HepG2 (cell line): ENCODE data around the gene COL8A1. TPM values are rescaled to one million over a fixed set of nuclear protein-coding genes. Genes with fewer than 3 reads are reported as not detected.

Experiments
- ATAC-seq: fragments of 200-7000 bp; cut with Tn5 transposase; 3 replicates; pipeline ENCODE4 v1.9.1; 2020; ENCODE audit warnings: mild to moderate bottlenecking, moderate library complexity
- BruUV-seq: library from RNA; stranded (reverse); fragments of 400-500 nt; replicated peaks from 2 replicates; lab custom pipeline; 2021; lab: Mats Ljungman, UMichigan
- CTCF ChIA-PET: fragments of 300-600 bp; formaldehyde crosslinking; extraction: SDS; loops from one replicate; lab custom pipeline; 2021; ENCODE audit warnings: low total read pairs, inconsistent platforms, low intra/inter-chr PET ratio; lab: Yijun Ruan, JAX
- POLR2A ChIA-PET: fragments of 350-600 bp; sonication (Branson Sonifier 250); formaldehyde crosslinking; loops from one replicate; lab custom pipeline; 2020; ENCODE audit warnings: antibody characterized with exemption, inconsistent platforms; lab: Yijun Ruan, JAX
- DNase-seq: peaks from one replicate; pipeline ENCODE4 v3.0.0-alpha.2; 2015; ENCODE audit warnings: low spot score
- FAIRE-seq: peaks from 3 replicates; lab custom pipeline; 2011; peaks lifted over from hg19 to GRCh38; lab: Jason Lieb, UNC
- H2AFZ ChIP-seq: one replicate; pipeline ENCODE4 v1.6.1; 2011; ENCODE audit warnings: low read length, inconsistent platforms
- H3K27ac ChIP-seq: fragments of 300-600 bp; 3 replicates; pipeline ENCODE4 v1.8.0; 2011; ENCODE audit warnings: mixed run types, mild to moderate bottlenecking, mixed read lengths, low read length, inconsistent platforms; ENCODE audit not compliant: insufficient read depth; ENCODE audit errors: extremely low read length
- H3K27me3 ChIP-seq, 2 experiments: fragments of 200-600 bp in 1 of 2; 2 replicates in 1 of 2; 3 replicates in 1 of 2; pipeline versions ENCODE4 v1.6.0 to v1.8.0; 2011; ENCODE audit warnings: low read length in 2 of 2, mild to moderate bottlenecking in 2 of 2, moderate library complexity in 2 of 2, inconsistent platforms in 1 of 2; ENCODE audit not compliant: insufficient read depth in 2 of 2, control insufficient read depth in 1 of 2
- H3K36me3 ChIP-seq, 2 experiments: fragments of 200-600 bp in 1 of 2; replicated peaks in 1 of 2; 2 replicates in 1 of 2; 3 replicates in 1 of 2; pipeline versions ENCODE4 v1.5.1 to v1.8.0; 2011; ENCODE audit warnings: low read length in 2 of 2, inconsistent platforms in 1 of 2; ENCODE audit not compliant: insufficient read depth in 2 of 2, control insufficient read depth in 1 of 2
- H3K4me1 ChIP-seq: 2 replicates; pipeline ENCODE4 v1.5.1; 2012; ENCODE audit warnings: low read length, inconsistent platforms; ENCODE audit not compliant: insufficient read depth
- H3K4me2 ChIP-seq: 2 replicates; pipeline ENCODE4 v1.6.0; 2011; ENCODE audit warnings: low read depth, low read length, inconsistent platforms
- H3K4me3 ChIP-seq, 3 experiments: fragments of 200-600 bp in 1 of 3; sonication (generic), shearing (Covaris generic) in 1 of 3; replicated peaks in 1 of 3; 2 replicates each; pipeline ENCODE4 v1.5.1; 2011 to 2016; ENCODE audit warnings: low read length in 3 of 3, inconsistent platforms in 2 of 3, low read depth in 2 of 3, mild to moderate bottlenecking in 2 of 3, control low read depth in 1 of 3, mixed read lengths in 1 of 3; ENCODE audit not compliant: insufficient read depth in 1 of 3
- H3K79me2 ChIP-seq: one replicate; pipeline ENCODE4 v1.6.1; 2011; ENCODE audit warnings: low read length, inconsistent platforms; ENCODE audit not compliant: insufficient read depth
- H3K9ac ChIP-seq: 2 replicates; pipeline ENCODE4 v1.6.0; 2011; ENCODE audit warnings: mild to moderate bottlenecking, low read depth, low read length, inconsistent platforms; ENCODE audit not compliant: insufficient read depth
- H3K9me3 ChIP-seq: 2 replicates; pipeline ENCODE4 v1.5.1; 2012; ENCODE audit warnings: mild to moderate bottlenecking, low read length
- H4K20me1 ChIP-seq: 2 replicates; pipeline ENCODE4 v1.6.0; 2011; ENCODE audit warnings: inconsistent platforms, mild to moderate bottlenecking, low read length, moderate library complexity; ENCODE audit not compliant: insufficient read depth
- ASH2L ChIP-seq: fragments of 300-600, 200-600 bp; sonication (generic); IDR thresholded peaks from 2 replicates; pipeline ENCODE4 v1.7.0; 2017; ENCODE audit warnings: low read depth, mild to moderate bottlenecking, moderate library complexity, mixed read lengths, low read length; ENCODE audit not compliant: insufficient read length
- HBP1 ChIP-seq: IDR thresholded peaks from 2 replicates; pipeline ENCODE4 v1.6.1; 2016; ENCODE audit warnings: low read depth, control low read depth
- MNT ChIP-seq: fragments of 450-650 bp; IDR thresholded peaks from 2 replicates; pipeline ENCODE4 v1.6.1; 2016
- MYPOP ChIP-seq: sonication (generic); formaldehyde crosslinking; IDR thresholded peaks from 2 replicates; pipeline ENCODE4 v1.8.1; 2023; ENCODE audit warnings: mild to moderate bottlenecking, moderate library complexity, missing genetic modification reagents
- NCOA2 ChIP-seq: sonication (generic); formaldehyde crosslinking; IDR thresholded peaks from 2 replicates; pipeline ENCODE4 v1.8.0; 2022; ENCODE audit warnings: inconsistent platforms
- REPIN1 ChIP-seq: sonication (generic); formaldehyde crosslinking; IDR thresholded peaks from 2 replicates; pipeline ENCODE4 v1.8.0; 2022; ENCODE audit warnings: missing genetic modification reagents, low read depth, mild to moderate bottlenecking, borderline replicate concordance
- TFDP1 ChIP-seq: IDR thresholded peaks from 2 replicates; pipeline ENCODE4 v1.6.1; 2016; ENCODE audit warnings: missing compliant biosample characterization, missing genetic modification reagents, borderline replicate concordance
- WGBS: methylation state at CpG from one replicate; pipeline ENCODE4 v1.1.6; 2017; ENCODE audit warnings: low lambda C conversion rate; 5-methylcytosine and 5-hydroxymethylcytosine counted together
- in situ Hi-C: cut with HindIII; loops from 2 replicates; pipeline ENCODE4 v1.10.0; 2017; ENCODE audit warnings: low pct_unique_long_range_greater_than_20kb; ENCODE audit not compliant: extremely low pct_ligation_motif_present
- intact Hi-C: fragments of 100-400 bp; cut with micrococcal nuclease; formaldehyde crosslinking; loops from one replicate; pipeline ENCODE4 v1.10.0; 2022; ENCODE audit not compliant: unreplicated experiment
- polyA plus RNA-seq, 8 experiments: library from polyadenylated mRNA; depleted of rRNA in 3 of 8; stranded (reverse) in 7 of 8; unstranded in 1 of 8; fragments of >200 nt; fragmentation: Illumina TruSeq in 4 of 8; extraction: Trizol in 4 of 8; gene quantifications; 2 replicates each; pipeline versions ENCODE4 v1.2.1 to v1.2.3, GENCODE V29; 2011 to 2016; ENCODE audit warnings: low read depth in 4 of 8, missing spikeins in 1 of 8, mixed read lengths in 1 of 8; ENCODE audit not compliant: insufficient read depth in 1 of 8
- total RNA-seq, 5 experiments: library from RNA; depleted of rRNA; stranded (reverse); fragments of >200 nt; fragmentation: Illumina TruSeq; extraction: Trizol; gene quantifications; 2 replicates each; pipeline ENCODE4 v1.2.3, GENCODE V29; 2016; ENCODE audit warnings: low read depth in 1 of 5
- TF ChIP-seq, protein P1 (sequence below): sonication (generic); formaldehyde crosslinking; IDR thresholded peaks from 2 replicates; pipeline ENCODE4 v1.8.1; 2023; ENCODE audit warnings: mild to moderate bottlenecking, missing genetic modification reagents, borderline replicate concordance

Gene COL8A1
- total and polyA plus RNA-seq, 2 of the 13 experiments (the other 11 are each of a cell fraction or from before 2014, with no cell fraction given), result not detected

GRCh38 chr3:99777210-99777549 is 138.8 kb downstream of the COL8A1 start:
- WGBS, result 7% methylated on average over 2 of the region's 2 CpGs
- no peaks in the 10 kb centered on the region for H4K20me1 ChIP-seq
- H3K27me3 ChIP-seq, result no peaks in the 10 kb centered on the region
- no peak overlapping the region for H2AFZ ChIP-seq
- CTCF ChIA-PET, result no interaction called here
- in situ Hi-C loops, result no loop called here
- H3K4me1 ChIP-seq, result no peaks in the 10 kb centered on the region
- H3K79me2 ChIP-seq, result no peaks in the 10 kb centered on the region
- no peak overlapping the region for H3K27ac ChIP-seq
- no peak for TF ChIP-seq REPIN1 (CRISPR knock-in tag)
- TF ChIP-seq HBP1 (CRISPR knock-in tag), result no peak
- no peak for TF ChIP-seq MYPOP (CRISPR knock-in tag)
- TF ChIP-seq MNT, result no peak
- TF ChIP-seq, protein P1, sequence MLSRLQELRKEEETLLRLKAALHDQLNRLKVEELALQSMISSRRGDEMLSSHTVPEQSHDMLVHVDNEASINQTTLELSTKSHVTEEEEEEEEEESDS (CRISPR knock-in tag), result no peak
- no peak for TF ChIP-seq ASH2L
- no peak for TF ChIP-seq NCOA2 (CRISPR knock-in tag)
- TF ChIP-seq TFDP1 (CRISPR knock-in tag), result no peak
- TF ChIP-seq, all 625 proteins: peak for 0
- DNase-seq (no peak), FAIRE-seq (no peak), ATAC-seq (no peak)
- POLR2A ChIA-PET, result no interaction called here
- H3K9me3 ChIP-seq, result no peaks in the 10 kb centered on the region
- no peak overlapping the region for H3K4me2 ChIP-seq
- intact Hi-C loops, result no loop called here
- no peaks in the 10 kb centered on the region for H3K36me3 ChIP-seq
- BruUV-seq, result no TSS peak
- no peak overlapping the region for H3K4me3 ChIP-seq
- no peak overlapping the region for H3K9ac ChIP-seq
